G401 (cell line): ENCODE data around the gene CBX4. TPM values are rescaled to one million over a fixed set of nuclear protein-coding genes. Genes with fewer than 3 reads are reported as not detected.

Experiments used
- DNase-seq: peaks from one replicate; pipeline ENCODE4 v3.0.0-alpha.2; 2015; ENCODE audit warnings: low spot score
- in situ Hi-C: cut with HindIII; loops from 2 replicates; pipeline ENCODE4 v1.10.0; 2016; ENCODE audit warnings: low sequenced_read_pairs, mixed read lengths
- total RNA-seq: library from RNA; depleted of rRNA; stranded (reverse); fragments of >200 nt; shearing (Covaris generic); gene quantifications from 2 replicates; pipeline ENCODE4 v1.2.3, GENCODE V29; 2014; rRNA removed

The CBX4 gene
- total RNA-seq, 1 experiment from 2014 or later: 20.9 TPM

- no peak for DNase-seq
- in situ Hi-C loops: no loop called here
Observed at GRCh38 chr17:79785900-79786810, 53.1 kb downstream of the CBX4 start.

GRCh38 chr17:79785017-79785899 is 54.0 kb downstream of the CBX4 start:
- in situ Hi-C loops: no loop called here
- no peak for DNase-seq

- DNase-seq: no peak
- in situ Hi-C loops: no loop called here
Observed at GRCh38 chr17:79784353-79785016, 54.8 kb downstream of the CBX4 start.

GRCh38 chr17:79783891-79784290 is 55.3 kb downstream of the CBX4 start:
- DNase-seq: no peak
- in situ Hi-C loops: no loop called here

Other genes starting within 250 kb of the CBX4 start
- gene RBFOX3, start 228.4 kb downstream of the CBX4 start, total RNA-seq: not detected in 2 replicates
- gene ENPP7, start 108.5 kb downstream of the CBX4 start, total RNA-seq: not detected in 2 replicates
- gene CBX2, start 61.3 kb downstream of the CBX4 start, total RNA-seq: 35.8 and 48.4 TPM in 2 replicates
- gene CBX8, start 42.4 kb downstream of the CBX4 start, total RNA-seq: 15.8 and 18.8 TPM in 2 replicates
- 9.6 and 21.7 TPM in 2 replicates for gene TBC1D16, start 196.4 kb upstream of the CBX4 start, total RNA-seq
- 13.7 and 14.4 TPM in 2 replicates for gene CCDC40, start 197.2 kb upstream of the CBX4 start, total RNA-seq